Adipocyte (in vitro differentiated cells): Measurements from ENCODE around the gene NXPE3.

Source experiments
- DNase-seq: peaks from one replicate; pipeline ENCODE4 v3.0.0-alpha.2; 2015; ENCODE audit warnings: low read depth
- H3K27me3 ChIP-seq: replicated peaks from 2 replicates; pipeline ENCODE4 v1.7.0; 2013; ENCODE audit warnings: mild to moderate bottlenecking, low read length, moderate library complexity; ENCODE audit not compliant: control insufficient read depth, insufficient read depth
- H3K36me3 ChIP-seq: 2 replicates; pipeline ENCODE4 v1.7.0; 2013; ENCODE audit warnings: low read length, mild to moderate bottlenecking, moderate library complexity; ENCODE audit not compliant: control insufficient read depth, insufficient read depth, severe bottlenecking
- H3K4me1 ChIP-seq: 2 replicates; pipeline ENCODE4 v1.7.0; 2013; ENCODE audit warnings: mild to moderate bottlenecking, low read length, moderate library complexity; ENCODE audit not compliant: control insufficient read depth, insufficient read depth
- H3K4me3 ChIP-seq: 2 replicates; pipeline ENCODE4 v1.7.0; 2013; ENCODE audit warnings: mild to moderate bottlenecking, low read length, moderate library complexity
- H3K9ac ChIP-seq: 2 replicates; pipeline ENCODE4 v1.7.0; 2013; ENCODE audit warnings: mild to moderate bottlenecking, low read length, moderate library complexity
- H3K9me3 ChIP-seq: 2 replicates; pipeline ENCODE4 v1.7.0; 2013; ENCODE audit warnings: mild to moderate bottlenecking, low read length, moderate library complexity; ENCODE audit not compliant: control insufficient read depth

Gene NXPE3

DNA sequence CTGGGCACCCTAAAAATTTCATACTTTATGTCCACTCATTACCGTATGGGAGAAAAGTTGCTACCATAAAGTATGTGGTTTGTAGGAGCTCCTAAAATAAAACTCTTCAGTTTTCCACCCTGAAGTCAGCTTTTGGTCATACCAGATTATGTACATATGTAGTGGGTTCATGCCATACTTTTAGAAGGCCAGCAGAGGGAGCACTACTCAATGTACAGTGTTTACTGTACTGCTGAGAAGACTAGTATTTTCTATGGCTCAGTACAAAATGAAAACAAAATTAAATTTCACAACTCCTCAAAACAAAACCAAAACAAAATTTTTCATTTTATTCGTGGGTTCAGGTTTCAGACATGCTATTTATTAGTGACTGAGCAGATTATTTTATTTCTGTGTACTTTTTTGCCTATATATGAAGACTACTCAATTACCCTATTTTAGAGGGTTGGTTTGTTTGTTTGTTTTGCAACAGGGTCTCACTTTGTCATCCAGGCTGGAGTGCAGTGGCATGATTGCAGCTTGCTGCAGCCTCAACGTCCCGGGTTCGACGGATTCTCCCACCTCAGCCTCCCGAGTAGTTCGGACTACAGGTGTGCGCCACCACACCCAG lies 24.3 kb downstream of the NXPE3 start:
- peaks cover 23% of the 10 kb centered on the region for H3K4me1 ChIP-seq
- peaks cover 11% of the 10 kb centered on the region for H3K36me3 ChIP-seq
- peak; percentile 95 for DNase-seq
- H3K9ac ChIP-seq, result peak overlapping the region; percentile 7
- H3K27me3 ChIP-seq, result no peaks in the 10 kb centered on the region
- H3K9me3 ChIP-seq, result no peaks in the 10 kb centered on the region
- peak overlapping the region; percentile 19 for H3K4me3 ChIP-seq

DNA sequence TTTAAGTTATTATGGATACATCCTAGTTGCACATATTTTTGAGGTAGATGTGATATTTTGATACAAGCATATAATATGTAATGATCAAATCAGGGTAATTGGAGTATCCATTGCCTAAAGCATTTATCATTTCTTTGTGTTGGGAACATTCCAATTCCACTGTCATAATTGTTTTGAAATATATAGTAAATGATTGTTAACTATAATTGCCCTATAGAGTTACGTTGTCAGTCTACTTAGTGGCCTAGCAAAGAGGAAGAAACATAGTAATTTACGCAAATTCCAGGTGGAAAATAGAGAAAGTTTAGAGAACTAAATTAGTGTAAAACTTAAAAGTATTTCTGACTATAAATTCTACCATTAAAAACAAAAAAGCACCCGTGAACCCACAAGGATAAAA lies 24.9 kb downstream of the NXPE3 start:
- DNase-seq, result no peak
- no peak overlapping the region for H3K4me3 ChIP-seq
- no peaks in the 10 kb centered on the region for H3K9me3 ChIP-seq
- peaks cover 23% of the 10 kb centered on the region for H3K4me1 ChIP-seq
- peaks cover 11% of the 10 kb centered on the region for H3K36me3 ChIP-seq
- no peak overlapping the region for H3K9ac ChIP-seq
- no peaks in the 10 kb centered on the region for H3K27me3 ChIP-seq

DNA sequence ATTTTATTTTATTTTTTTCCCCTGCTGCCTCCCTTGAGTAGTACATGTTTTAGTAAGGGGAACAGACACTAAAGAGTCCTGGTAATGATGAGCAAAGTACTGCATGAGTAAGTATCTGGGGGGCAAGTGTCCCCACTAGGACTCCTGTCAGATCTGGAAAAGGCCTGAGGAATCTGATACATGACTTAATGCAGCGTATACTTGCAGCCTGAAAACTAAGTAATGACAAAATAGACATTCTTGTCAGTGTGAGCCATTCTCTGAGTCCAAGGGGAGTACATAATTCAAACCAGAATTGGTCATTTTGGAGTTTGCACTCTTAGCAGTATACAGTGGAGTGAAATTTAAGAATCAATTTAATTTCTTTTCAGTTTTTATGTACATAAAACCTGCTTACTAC lies 27.5 kb downstream of the NXPE3 start:
- peaks cover 5% of the 10 kb centered on the region for H3K36me3 ChIP-seq
- H3K9ac ChIP-seq, result peak overlapping the region; percentile 23
- DNase-seq, result no peak
- H3K9me3 ChIP-seq, result no peaks in the 10 kb centered on the region
- no peak overlapping the region for H3K4me3 ChIP-seq
- peaks cover 33% of the 10 kb centered on the region for H3K4me1 ChIP-seq
- H3K27me3 ChIP-seq, result no peaks in the 10 kb centered on the region

DNA sequence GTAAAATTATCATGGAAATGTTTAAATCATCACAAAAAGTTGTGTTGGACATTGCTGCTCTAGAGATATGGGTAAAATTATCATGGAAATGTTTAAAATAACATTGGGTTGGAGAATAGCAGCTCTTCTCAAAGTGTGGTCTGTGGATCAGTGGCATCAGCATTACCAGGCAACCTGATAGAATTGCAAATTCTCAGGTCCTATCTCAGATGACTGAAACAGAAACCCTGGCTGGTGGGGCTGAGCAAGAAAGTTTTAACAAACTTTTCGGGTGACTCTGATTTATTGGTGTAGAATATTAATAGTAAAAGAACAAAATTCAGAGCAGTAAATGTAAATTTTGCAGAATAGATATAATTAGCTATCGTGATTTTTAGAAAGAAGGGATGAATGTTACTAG lies 28.9 kb downstream of the NXPE3 start:
- no peaks in the 10 kb centered on the region for H3K36me3 ChIP-seq
- H3K9me3 ChIP-seq, result no peaks in the 10 kb centered on the region
- no peaks in the 10 kb centered on the region for H3K27me3 ChIP-seq
- no peak overlapping the region for H3K9ac ChIP-seq
- no peak overlapping the region for H3K4me3 ChIP-seq
- DNase-seq, result no peak
- H3K4me1 ChIP-seq, result peaks cover 33% of the 10 kb centered on the region

DNA sequence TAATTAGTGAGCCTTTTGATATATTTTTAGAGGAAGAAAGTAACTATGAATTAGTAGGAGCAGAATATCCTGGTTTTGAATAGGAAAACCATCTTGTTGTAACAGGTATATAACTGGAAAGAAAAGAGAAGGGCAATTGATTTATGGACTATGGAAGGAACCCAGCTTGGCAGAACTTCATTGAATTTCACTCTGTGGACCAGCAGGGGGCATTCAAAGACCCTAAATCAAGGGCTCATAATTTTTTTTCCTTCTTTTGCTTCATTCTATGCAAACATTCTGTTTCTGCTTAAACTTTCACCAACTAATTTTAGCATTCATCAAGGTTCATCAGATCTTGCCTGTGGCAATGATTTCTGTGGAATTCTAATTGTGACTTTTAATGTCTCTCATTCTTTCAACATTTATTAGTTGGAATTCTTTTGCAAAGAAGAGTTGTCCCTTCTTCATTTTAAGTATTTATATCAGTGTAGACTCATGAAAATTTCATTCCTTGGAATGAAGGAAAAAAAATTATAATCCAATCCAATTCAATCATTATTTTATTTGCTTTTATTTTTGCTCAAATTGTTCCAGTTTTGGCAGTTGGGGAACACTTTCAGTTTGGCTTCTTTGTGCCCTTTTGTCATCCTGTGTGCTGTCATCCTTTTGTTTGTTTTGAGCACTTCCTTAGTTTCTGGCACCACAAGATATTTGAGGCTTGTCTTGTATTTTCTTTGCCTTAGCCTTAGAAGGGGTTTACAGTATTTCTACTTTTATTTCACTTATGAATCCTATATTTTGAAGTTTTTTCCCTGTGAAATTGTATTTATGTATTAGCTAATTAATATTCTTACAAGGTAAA lies 30.4 kb downstream of the NXPE3 start:
- peak; percentile 74 for DNase-seq
- peaks cover 33% of the 10 kb centered on the region for H3K4me1 ChIP-seq
- peak overlapping the region; percentile 39 for H3K9ac ChIP-seq
- no peaks in the 10 kb centered on the region for H3K27me3 ChIP-seq
- H3K9me3 ChIP-seq, result no peaks in the 10 kb centered on the region
- H3K36me3 ChIP-seq, result no peaks in the 10 kb centered on the region
- H3K4me3 ChIP-seq, result no peak overlapping the region

DNA sequence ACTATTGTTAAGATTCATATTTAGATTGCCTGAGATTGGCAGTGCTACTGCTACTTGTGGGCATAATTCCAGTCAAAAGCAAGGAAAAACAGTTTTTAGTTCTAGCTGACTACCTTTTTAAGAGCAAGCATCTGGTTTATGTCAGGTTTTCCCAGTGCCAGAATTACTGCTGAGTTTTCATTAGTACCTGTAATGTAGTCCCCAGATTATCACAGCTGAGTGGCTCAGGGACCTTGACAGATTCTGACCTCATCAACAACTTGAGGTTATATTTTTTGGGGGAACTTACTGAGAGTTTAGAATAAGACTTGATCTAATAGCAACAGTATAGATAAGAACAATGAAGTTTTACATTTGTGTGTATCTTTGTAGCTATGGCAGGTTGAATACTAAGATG lies 31.0 kb downstream of the NXPE3 start:
- peak overlapping the region; percentile 39 for H3K9ac ChIP-seq
- H3K27me3 ChIP-seq, result no peaks in the 10 kb centered on the region
- DNase-seq, result no peak

DNA sequence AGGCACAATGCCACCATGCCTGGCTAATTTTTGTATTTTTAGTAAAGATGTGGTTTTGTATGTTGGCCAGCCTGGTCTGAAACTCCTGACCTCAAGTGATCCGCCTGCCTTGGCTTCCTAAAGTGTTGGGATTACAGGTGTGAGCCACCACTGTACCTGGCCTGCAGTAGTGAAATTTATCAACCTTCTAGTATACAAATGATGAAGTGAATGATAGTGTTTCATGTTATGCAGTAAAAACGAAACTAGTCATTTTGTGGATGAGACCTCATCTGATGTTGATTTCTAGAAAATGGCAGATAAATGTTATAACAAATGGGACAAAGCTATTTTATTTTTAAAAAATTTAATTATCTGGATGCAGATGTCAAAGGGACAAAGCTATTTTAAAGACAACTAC lies 32.9 kb downstream of the NXPE3 start:
- Histone ChIP-seq H3K27me3 (no peaks in the 10 kb centered on the region), H3K4me3 (no peak overlapping the region), H3K4me1 (peaks cover 16% of the 10 kb centered on the region), H3K9ac (no peak overlapping the region), H3K9me3 (no peaks in the 10 kb centered on the region), H3K36me3 (peaks cover 2% of the 10 kb centered on the region)
- no peak for DNase-seq

More for the DNA sequence above, 31.0 kb downstream of the NXPE3 start:
- H3K36me3 ChIP-seq, result no peaks in the 10 kb centered on the region
- H3K9me3 ChIP-seq, result no peaks in the 10 kb centered on the region
- peaks cover 31% of the 10 kb centered on the region for H3K4me1 ChIP-seq
- no peak overlapping the region for H3K4me3 ChIP-seq

DNA sequence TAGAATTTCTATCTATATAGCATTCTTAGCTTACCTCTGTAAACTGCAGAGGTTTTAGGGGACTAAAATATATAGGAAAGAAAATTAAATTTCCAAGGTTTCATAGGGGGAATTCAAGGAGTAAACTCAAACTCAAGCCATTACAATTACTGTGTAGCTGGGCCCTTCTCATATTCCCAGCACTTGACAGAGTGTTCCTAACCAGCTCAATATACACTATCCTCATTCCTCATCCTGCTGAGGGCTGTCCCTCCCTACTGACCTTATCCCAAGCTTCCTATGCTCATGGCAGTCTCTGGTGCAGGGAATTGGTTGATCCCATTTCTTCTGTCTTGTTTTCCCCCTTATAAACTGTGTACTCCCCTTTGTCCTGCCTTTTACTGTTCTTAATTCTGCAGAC lies 33.9 kb downstream of the NXPE3 start:
- no peak overlapping the region for H3K4me3 ChIP-seq
- H3K9ac ChIP-seq, result no peak overlapping the region
- H3K4me1 ChIP-seq, result peaks cover 13% of the 10 kb centered on the region
- H3K36me3 ChIP-seq, result peaks cover 7% of the 10 kb centered on the region
- no peaks in the 10 kb centered on the region for H3K27me3 ChIP-seq
- no peaks in the 10 kb centered on the region for H3K9me3 ChIP-seq
- DNase-seq, result no peak

DNA sequence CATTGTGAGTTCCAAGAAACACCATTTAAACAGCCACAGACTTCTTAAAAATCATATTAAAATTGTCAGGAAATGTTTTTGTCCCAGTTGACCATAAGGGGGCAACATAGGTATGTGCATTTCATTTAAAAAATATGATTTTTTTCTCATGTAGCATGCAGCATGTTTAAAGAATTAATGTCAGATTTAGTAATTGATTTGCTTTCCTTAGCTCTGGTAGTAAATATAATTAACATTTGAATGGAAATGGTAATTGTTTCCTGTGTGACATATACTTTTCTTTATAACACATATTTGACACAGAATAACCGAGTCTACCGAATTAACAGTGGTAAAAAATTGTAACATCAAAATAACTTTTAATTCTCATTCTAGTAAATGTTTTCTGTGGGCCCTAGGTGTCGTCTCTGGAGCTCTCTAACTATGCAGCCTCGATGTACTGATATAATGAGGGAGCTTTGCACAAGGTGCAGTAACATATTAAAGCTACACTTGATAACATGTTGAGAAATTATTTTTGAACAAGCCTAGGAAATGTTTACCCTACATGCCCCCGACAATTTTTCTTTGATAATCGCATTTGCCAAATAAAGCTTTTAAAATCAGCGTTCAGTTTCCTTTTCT lies 34.9 kb downstream of the NXPE3 start:
- no peaks in the 10 kb centered on the region for H3K27me3 ChIP-seq
- no peak overlapping the region for H3K4me3 ChIP-seq
- peaks cover 13% of the 10 kb centered on the region for H3K4me1 ChIP-seq
- no peaks in the 10 kb centered on the region for H3K9me3 ChIP-seq
- peak; percentile 70 for DNase-seq
- H3K9ac ChIP-seq, result no peak overlapping the region
- H3K36me3 ChIP-seq, result peaks cover 7% of the 10 kb centered on the region

DNA sequence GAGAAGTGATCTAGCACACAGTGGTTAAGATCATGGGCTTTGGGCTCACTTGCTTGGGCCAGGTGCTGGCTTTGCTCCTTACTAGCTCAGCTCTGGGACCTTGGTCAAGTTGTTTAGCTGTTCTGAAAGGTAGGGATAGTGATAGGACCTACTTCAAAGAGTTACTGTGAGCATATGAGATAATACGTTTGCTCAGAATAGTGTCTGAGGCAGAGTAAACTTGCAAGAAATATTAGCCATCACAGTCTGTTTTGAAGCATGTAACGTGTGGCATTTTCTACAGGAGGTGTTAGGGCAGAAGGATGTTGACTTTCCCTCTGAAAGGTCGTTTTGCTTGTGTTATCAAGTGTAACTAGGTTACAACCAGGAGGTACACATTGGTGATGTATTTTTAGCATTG lies 35.8 kb downstream of the NXPE3 start:
- no peak for DNase-seq
- H3K27me3 ChIP-seq, result no peaks in the 10 kb centered on the region

More for the DNA sequence above, 35.8 kb downstream of the NXPE3 start:
- H3K4me3 ChIP-seq, result no peak overlapping the region
- H3K36me3 ChIP-seq, result peaks cover 7% of the 10 kb centered on the region
- H3K9ac ChIP-seq, result no peak overlapping the region
- H3K4me1 ChIP-seq, result peaks cover 6% of the 10 kb centered on the region
- no peaks in the 10 kb centered on the region for H3K9me3 ChIP-seq
